ENCODE results near the gene HECW1.
"Not testable (repeated sequence)": the region's sequence is repeated elsewhere in the genome, so short reads cannot be mapped to it uniquely, and the experiment has no call there.

The HECW1 gene

GRCh38 chr7:43588477-43589132, 476.2 kb downstream of the HECW1 start:
- DNase-seq, result no peak

DNA sequence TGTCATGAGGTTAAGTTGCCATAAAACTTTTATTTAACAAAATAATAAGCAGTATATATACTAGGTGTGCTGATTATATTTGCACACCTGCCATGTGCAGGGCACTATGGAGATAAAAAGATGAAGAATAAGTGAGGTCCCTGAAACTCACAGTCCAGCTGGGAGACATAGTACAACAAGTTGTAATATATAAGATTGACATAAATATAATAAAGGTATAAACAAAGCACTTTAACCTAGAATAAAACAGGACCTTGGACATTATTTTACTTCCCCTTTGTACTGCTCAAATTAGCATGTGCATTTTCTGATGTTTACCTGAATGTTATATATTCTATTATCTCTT, 476.7 kb downstream of the HECW1 start:
- no peak for DNase-seq

DNA sequence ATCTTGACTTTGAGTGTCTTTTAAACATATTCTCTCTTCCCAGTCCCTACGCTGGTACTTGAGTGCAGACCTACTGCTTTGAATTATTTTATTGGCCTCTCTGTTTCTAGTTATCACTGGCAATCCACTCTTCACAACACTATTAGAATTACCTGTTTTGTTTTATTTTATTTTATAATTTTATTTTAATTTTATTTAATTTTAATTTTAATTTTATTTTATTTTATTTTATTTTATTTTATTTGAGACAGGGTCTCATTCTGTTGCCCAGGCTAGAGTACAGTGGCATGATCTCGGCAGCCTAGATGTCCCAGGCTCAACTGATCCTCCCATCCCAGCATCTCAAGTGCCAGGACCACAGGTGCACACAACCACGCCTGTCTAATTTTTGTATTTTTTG, 477.3 kb downstream of the HECW1 start:
- DNase-seq, result no peak

- DNase-seq, result no peak
Observed at GRCh38 chr7:43590862-43591557, 478.6 kb downstream of the HECW1 start.

DNA sequence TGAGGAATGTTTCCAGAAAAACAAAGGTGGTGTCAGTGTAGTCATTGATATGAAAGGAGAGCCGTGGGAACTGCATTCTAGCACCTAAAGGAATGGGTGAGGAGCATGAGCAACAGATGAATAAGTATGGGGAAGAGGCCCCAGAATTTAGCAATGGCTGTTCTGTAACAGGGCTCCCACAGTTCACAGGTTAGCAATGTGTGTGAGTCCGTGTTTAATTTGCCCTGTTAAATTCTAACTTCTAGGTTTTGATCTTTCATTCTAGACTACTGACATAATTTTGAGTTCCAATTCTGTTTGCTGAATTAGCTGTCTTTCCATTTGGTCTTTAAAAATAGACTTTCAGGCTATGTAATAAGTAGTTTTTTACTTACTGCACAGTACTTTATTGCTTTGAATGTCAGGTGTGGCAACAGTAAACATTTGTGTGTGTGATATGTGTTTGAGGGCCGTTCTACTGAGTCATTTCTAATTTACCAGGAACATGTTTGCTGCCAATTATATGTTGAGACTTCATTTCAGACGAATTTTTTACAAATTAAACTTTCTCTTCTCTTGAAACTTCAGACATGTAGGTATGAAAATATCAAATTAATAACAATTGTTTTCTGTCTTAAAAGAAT, 479.2 kb downstream of the HECW1 start:
- no peak for DNase-seq

GRCh38 chr7:43592326-43592725, 479.9 kb downstream of the HECW1 start:
- DNase-seq, result no peak

GRCh38 chr7:43593010-43593409, 480.6 kb downstream of the HECW1 start:
- no peak for DNase-seq

- no peak for DNase-seq
Observed at GRCh38 chr7:43594020-43594419, 481.6 kb downstream of the HECW1 start.

GRCh38 chr7:43596426-43596825, 484.0 kb downstream of the HECW1 start:
- DNase-seq, result not testable (repeated sequence)

DNA sequence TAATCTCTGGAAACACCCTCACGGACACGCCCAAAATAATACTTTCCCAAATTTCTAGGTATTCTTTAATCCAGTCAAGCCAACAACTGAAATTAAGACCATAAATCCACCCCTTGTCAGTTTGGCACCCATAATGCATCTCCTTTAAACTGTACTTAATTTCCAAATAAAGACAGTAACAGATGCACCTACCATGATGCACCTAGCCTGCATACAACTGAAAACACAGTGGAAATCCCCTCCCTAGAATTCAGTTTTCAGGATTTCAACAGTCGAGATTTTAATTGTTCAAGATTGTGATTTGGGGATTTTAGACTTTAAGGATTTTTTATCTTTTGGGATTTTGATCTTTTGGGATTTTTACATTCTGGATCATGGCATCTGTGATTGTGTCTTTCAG, 487.6 kb downstream of the HECW1 start:
- no peak for DNase-seq

GRCh38 chr7:43602256-43602655, 489.8 kb downstream of the HECW1 start:
- DNase-seq, result no peak

GRCh38 chr7:43604251-43604650, 491.8 kb downstream of the HECW1 start:
- no peak for DNase-seq

DNA sequence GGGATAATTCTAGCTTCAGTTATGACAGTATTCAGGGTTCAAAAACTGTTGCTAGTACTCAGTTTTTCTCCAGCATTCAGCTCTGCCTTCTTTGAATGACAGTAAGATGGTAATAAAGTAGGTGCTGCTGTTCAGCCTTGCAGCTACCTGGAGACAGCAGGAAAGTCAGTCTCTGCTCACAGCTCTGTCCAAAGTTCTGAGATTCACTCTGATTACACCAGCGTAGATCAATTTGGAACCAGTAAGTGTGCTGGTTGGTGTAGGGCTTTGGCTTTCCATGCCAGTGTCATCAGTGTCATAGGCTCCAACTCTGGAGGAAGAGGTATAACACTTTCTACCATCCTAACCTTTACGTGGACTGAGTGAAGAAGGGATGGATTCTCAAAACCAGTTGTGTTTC, 496.6 kb downstream of the HECW1 start:
- DNase-seq, result no peak

GRCh38 chr7:43612128-43612527, 499.7 kb downstream of the HECW1 start:
- DNase-seq, result no peak

DNA sequence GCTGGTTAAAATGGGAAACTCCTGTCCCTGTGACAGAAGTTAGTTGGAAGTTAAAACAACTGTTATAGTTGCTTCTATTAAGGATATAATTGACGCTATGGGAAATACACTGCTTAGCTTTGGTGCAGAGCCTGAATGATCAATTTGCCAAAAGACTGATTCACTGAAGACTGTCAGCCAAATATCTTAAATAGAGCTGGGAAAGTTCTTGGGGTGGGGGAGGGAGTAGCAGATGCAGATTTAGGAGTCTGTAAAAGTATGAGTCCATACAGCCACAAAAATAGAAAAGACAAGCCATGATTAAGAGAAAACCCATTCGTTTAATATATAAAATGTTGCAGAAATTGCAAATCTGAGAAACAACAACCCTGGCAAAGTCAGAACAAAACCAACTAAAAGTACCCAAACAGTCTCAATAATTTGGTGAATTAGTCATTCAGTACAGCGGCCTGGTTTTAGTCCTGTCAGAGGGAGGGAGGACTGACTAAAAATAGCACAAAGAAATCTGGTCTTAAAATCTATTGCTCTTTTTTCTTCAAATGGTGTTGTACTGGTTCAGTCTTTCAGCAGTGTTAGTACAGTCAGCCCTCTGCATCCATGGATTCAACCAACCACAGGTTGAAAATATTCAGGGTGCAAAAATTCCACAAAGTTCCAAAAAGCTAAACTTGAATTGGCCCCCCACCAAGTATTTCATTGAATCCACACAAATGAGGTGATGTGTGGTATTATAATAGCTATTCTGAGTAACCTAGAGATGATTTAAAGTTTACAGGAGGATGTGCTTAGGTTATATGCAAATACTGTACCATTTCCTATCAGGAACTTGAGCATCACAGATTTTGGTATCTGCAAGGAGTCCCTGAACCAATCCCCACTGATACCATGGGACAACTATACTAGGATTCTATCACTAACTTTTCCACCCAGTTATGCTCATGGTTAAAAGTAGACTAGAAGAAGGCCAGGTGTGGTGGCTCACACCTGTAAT, 500.4 kb downstream of the HECW1 start:
- no peak for DNase-seq
